ENCODE data around the gene HNRNPLL. TPM values are rescaled to one million over a fixed set of nuclear protein-coding genes. Genes with fewer than 3 reads are reported as not detected.

The HNRNPLL gene
- total and polyA plus RNA-seq, 2 of the 8 experiments (the other 6 are each of a cell fraction or from before 2014, with no cell fraction given), result 18.6 to 69.3 TPM

GRCh38 chr2:38615237-38615636 lies 12.5 kb upstream of the HNRNPLL start (continued):
- TF ChIP-seq CHD7 (IDR thresholded peaks at IDR 0.05; ENCODE audit: insufficient replicate concordance, low read length) (no peak), POLR2A (IDR thresholded peaks at IDR 0.05; ENCODE audit: control extremely low read depth in 1 of 2, low read depth in 2 of 2, low read length in 2 of 2) (no peak), YY1 (IDR thresholded peaks at IDR 0.05; ENCODE audit: low read depth, low read length) (no peak), CTBP2 (IDR thresholded peaks at IDR 0.05; ENCODE audit: borderline replicate concordance, insufficient read depth, insufficient read length, low read length) (no peak), FOSL1 (IDR thresholded peaks at IDR 0.05; ENCODE audit: insufficient read depth, low read depth, low read length) (no peak)

Measured in H1 (cell line).